CD4-positive, alpha-beta T cell treated with Interleukin-4 for 1 hour (primary cell): ENCODE results near the gene HES3.

ENCODE experiments used
- DNase-seq, 2 donors: peaks; one replicate each; pipeline ENCODE4 v3.0.0-alpha.2; 2020 to 2022

The HES3 gene

DNA sequence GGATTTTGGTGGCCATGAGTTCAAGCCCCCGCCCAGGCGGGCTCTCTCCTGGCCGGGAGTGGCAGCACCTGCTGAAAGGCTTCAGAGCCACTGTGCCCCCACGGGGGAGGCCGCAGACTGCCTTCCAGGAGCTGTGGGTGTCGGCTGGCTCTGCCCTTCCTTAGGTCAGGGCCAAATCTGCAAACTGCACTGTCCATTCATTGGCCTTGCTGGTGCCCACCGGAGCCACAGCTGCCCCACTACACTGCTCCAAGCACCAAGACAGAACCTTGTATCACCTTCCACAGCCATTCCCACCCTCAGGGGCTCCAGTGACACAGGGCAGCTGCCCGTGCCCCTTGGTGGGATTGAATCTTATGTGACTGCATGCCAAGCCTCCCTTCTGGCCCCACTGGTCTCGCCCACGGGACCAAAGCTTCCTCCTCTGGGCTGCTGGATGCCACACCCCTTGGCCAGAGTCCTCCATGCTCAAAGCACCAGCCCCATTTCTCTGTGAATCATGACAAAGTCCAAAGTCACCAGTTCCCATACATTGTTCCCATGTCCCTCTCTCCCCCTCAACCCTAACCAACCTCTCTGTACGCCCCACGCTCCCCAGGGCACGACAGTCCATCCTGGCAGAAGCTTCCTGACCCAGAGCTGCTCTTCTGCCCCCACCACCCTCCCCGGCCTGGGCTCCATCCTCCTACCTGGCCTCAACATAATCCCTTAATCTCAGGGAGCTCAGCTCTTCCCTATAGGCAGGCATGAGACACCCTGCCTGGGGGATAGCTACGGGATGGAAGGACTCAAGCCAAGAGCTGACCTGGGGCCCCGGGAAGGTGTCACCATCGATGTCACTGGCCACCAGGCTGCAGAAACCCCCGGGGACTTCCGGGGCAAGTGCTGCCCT, 37.8 kb downstream of the HES3 start:
- DNase-seq: no peak

GRCh38 chr1:6282577-6283270, 38.7 kb downstream of the HES3 start:
- no peak for DNase-seq

DNA sequence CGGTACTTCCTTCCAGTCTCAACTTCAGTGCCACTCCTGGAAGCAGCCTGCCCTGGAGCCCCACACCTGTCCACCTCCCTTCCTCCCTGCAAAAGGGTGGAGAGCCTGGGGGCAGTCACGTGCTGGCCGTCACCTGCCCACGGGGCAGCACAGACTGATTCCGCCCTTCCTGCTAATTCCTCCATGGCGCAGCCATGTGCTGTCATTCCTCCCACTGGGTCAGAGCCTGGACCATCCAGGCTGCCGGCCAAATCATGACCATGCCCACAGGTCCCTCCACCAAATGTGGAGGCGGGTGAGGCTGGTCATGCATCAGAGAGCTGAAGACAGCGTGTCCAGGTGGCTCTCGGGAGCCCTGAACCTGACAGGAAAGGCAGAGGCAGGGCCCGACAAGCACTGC, 41.4 kb downstream of the HES3 start:
- DNase-seq: no peak

- no peak for DNase-seq
Measured at GRCh38 chr1:6286266-6286665, 42.3 kb downstream of the HES3 start.

DNA sequence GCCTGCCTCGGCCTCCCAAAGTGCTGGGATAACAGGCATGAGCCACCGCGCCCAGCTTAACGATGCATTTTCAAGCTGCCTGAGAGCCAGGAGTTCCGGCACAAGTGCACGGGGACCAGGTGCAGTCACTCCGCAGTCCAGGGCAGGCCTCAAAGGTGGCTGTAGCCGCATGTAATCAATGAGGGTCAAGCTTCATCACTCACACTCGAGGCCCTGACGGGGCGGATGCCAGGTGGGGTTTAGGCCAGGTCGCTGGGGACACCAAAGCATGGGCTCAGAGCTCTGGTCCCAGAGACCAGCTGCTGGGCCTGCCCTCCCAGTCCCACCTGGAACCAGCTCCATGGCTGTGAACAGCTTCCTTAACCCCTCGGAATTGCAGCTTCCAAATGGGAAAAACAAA, 43.0 kb downstream of the HES3 start:
- no peak for DNase-seq

GRCh38 chr1:6287431-6287886, 43.5 kb downstream of the HES3 start:
- no peak for DNase-seq

- DNase-seq: no peak
Measured at GRCh38 chr1:6288026-6288425, 44.0 kb downstream of the HES3 start.

DNA sequence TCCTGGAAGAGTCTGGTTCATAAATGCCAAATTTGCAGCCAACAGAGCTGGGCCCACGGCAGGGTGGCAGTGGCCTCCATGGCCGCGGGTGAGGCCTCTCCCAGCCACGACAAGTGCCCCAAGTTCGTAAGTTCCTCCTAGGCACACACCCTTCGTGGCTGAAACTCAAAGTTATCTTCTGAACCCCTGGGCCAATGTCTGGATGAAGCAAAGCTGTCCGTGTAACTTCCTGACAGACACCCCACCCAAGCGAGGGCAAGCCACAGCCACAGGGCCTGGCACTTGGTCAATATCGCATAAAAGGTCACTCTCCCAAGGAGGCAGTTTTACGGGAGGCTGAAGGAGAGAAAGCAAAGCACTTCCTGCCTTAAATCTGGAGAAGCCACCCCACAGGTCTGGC, 44.7 kb downstream of the HES3 start:
- no peak for DNase-seq

GRCh38 chr1:6292102-6292501, 48.1 kb downstream of the HES3 start:
- no peak for DNase-seq

- peak in 1 of 2 donors; percentile 17 for DNase-seq
Measured at GRCh38 chr1:6294080-6294889, 50.3 kb downstream of the HES3 start.

DNA sequence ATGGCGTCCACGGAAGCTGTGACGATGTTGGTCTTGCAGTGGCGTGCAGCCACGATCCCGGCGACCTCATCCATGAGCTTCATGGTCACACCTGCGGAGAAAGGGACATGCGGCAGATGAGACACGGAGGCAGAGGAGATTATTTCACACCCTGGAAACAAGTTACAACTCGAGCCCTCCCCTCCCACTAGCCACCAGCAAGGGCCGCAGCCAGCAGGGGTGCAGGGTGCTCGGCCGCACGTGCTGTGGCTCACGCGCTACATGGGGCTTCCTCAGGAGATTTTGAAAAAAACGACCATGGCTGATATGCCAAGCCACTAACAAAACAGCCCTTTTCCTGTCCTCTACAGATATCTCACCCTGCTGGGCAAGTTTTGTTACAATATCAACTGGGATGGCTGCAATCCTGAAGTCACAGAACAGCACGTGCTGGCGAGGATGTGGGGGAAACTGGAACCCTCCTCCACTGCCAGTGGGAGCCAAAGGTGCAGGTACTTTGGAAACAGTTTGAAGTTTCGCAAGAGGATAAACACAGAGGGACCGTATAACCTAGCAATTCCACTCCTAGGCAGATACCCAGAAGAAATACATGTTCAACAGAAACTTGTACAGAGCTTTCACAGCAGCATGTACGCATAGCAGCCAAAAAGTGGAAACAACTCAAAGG, 51.0 kb downstream of the HES3 start:
- DNase-seq: peak in 1 of 2 donors; percentile 10
